Measurements from ENCODE around the gene PORCN. TPM values are rescaled to one million over a fixed set of nuclear protein-coding genes. Genes with fewer than 3 reads are reported as not detected.
A peak's percentile ranks its signal among the peaks of the same experiment; 100 is the strongest.

PORCN gene
- total RNA-seq (2011; cell fraction: chromatin; rRNA removed; ENCODE audit: low replicate concordance), result 9.4 and 19.6 TPM in 2 replicates
- 9.3 and 10.8 TPM in 2 replicates for total RNA-seq (2011; cell fraction: nucleolus; rRNA removed)
- 15.0 and 18.6 TPM in 2 replicates for total RNA-seq (2011; cell fraction: nucleoplasm; rRNA removed)
- total RNA-seq (2014; rRNA removed) (2.8 and 4.0 TPM in 2 replicates), total RNA-seq (2014; rRNA removed; fragmentation: Illumina TruSeq; extraction: Trizol) (1.9 and 2.0 TPM in 2 replicates), total RNA-seq (2015; rRNA removed; fragmentation: Illumina TruSeq; extraction: Trizol) (2.4 and 3.2 TPM in 2 replicates), total RNA-seq (2021) (4.4 and 4.7 TPM in 2 replicates), polyA plus RNA-seq (2011; rRNA removed) (3.7 and 6.9 TPM in 2 replicates), polyA plus RNA-seq (2014; fragmentation: Illumina TruSeq; extraction: Trizol) (4.5 and 4.8 TPM in 2 replicates), polyA plus RNA-seq (2014; fragmentation: Nextera tagmentation; extraction: Ambion mirVana) (under 1 TPM; 0.34 to 0.62 TPM), polyA plus RNA-seq (2014; rRNA removed) (5.1 TPM in 2 replicates), polyA minus RNA-seq (2011; rRNA and poly(A)+ RNA removed) (2.0 and 2.5 TPM in 2 replicates), Bru-seq, nascent RNA (percentile 40 among the genes with signal in this experiment), BruChase-seq, experiment 1, labeled RNA remaining after a 2-hour chase (percentile 33 among the genes with signal in this experiment), BruChase-seq, experiment 2, labeled RNA remaining after a 6-hour chase (percentile 38 among the genes with signal in this experiment)
- polyA plus RNA-seq (2011; cell fraction: cytosol; rRNA removed), result 7.0 and 12.1 TPM in 2 replicates
- polyA plus RNA-seq (2011; cell fraction: nucleus; rRNA removed), result 18.5 and 23.1 TPM in 2 replicates
- polyA plus RNA-seq (2012), result 5.0 and 7.8 TPM in 2 replicates
- 4.1 and 8.1 TPM in 2 replicates for polyA minus RNA-seq (2011; cell fraction: cytosol; rRNA and poly(A)+ RNA removed)
- polyA minus RNA-seq (2011; cell fraction: nucleus; rRNA and poly(A)+ RNA removed), result 4.7 and 5.3 TPM in 2 replicates
- long read RNA-seq, experiment 1, partial matches to known transcripts, result 2 of 7 reads
- long read RNA-seq, experiment 1, other reads (novel, unspliced or antisense), result 3 of 7 reads
- long read RNA-seq, experiment 2, partial matches to known transcripts, result 2 of 3 reads
- long read RNA-seq, experiment 2, other reads (novel, unspliced or antisense), result 1 of 3 reads
- long read RNA-seq, experiment 3, result 0 reads

DNA sequence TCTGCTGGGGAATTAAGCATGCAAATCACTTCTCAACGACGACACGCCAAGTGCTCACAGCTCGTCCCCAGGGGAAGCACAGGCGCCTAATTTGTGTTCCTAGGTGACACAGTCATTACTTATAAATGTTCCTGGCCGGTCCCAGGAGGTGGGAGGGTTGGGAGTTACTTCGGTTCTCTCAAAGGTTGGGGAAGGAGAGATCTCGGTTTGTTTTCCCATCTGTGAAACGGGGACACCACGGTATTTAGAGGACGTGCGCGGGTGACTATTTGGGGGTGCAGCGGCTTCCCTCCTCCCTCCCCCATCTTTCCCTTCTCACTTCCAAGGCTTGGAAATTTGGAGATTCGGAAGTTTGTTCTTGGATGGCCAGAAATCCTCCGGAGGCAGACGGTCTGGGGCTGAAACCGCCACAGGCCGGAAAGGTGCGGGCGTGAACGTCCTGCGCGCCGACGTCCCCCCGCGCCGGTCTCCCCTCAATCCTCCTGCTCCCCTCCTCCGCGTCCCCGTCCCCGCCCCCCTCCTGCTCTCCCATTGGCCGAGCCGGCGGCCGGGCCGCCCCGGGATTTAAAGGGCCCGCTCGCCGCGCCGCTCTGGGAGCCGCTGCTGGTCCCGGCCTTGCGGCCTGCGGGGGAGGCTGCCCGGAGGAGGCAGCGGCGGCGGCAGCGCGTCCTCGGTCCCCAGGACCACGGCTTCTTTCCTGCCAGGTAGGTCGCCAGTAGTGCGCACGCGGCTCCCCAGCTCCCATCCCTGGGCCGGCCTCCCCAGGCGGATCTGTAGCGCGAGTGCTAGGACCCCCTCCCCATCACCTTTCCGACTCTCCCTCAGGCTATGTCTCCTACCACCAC lies at the start of gene PORCN:
PORCN (plus strand) TSS at position 593 of the 845 bp plus-strand sequence. CDS start 829 bp downstream, outside the sequence.
- in situ Hi-C loops (cut with MboI) (no loop called here), intact Hi-C loops (cut with micrococcal nuclease) (no loop called here)
- Histone ChIP-seq H3K4me2 (ENCODE audit: insufficient read depth, low read length) (peak within 1 kb of the TSS; percentile 78), H2AFZ (ENCODE audit: low read depth, low read length) (peak within 1 kb of the TSS; percentile 88), H3K79me2 (ENCODE audit: control insufficient read depth, insufficient read depth, low read length) (peaks cover 5% of the 10 kb centered on the region; the same call in 2 of the 3 replicates), H3K9ac (ENCODE audit: insufficient read depth in 1 of 2, low read depth in 2 of 2, low read length in 2 of 2) (peak within 1 kb of the TSS; percentile 63 to 91), H3K9me1 (ENCODE audit: control insufficient read depth, insufficient read depth, low read length) (no peaks in the 10 kb centered on the region), H4K20me1 (replicated peaks; ENCODE audit: control insufficient read depth, insufficient read depth, low read length) (no peaks in the 10 kb centered on the region), H3K27me3 (ENCODE audit: control insufficient read depth in 2 of 2, insufficient read depth in 2 of 2, low read length in 2 of 2) (no peaks in the 10 kb centered on the region), H3K4me3 (peak within 1 kb of the TSS; percentile 54), H3K9me3 (replicated peaks; ENCODE audit: control insufficient read depth, insufficient read depth, low read depth, low read length) (no peaks in the 10 kb centered on the region), H3K4me1 (replicated peaks in 1 of 2; ENCODE audit: control insufficient read depth in 2 of 2, insufficient read depth in 2 of 2, low read length in 2 of 2) (peaks cover 11 to 31% of the 10 kb centered on the region in 2 experiments; a peak in 4 of 5 replicates), H3K36me3 (ENCODE audit: control insufficient read depth, insufficient read depth, low read length) (no peaks in the 10 kb centered on the region), H3K27ac (ENCODE audit: extremely low read depth, low read depth, low read length) (peak within 1 kb of the TSS; percentile 64)
- FAIRE-seq, result peak; percentile 78
- peak; percentile 88 to 95 (median 94) for DNase-seq (ENCODE audit: extremely low read depth in 1 of 4, low spot score in 3 of 4)
- ChIA-PET POLR2A (interaction anchor here (0.6 to 2.1 kb wide), 6 partner anchors 9 to 1182 kb away, joined by 3 to 10 read pairs (median 3); partner anchors contain the start of genes EBP and RBM3), CTCF (ENCODE audit: low intra/inter-chr PET ratio) (interaction anchor here (0.6 kb wide), 1 partner anchor 35 kb away, joined by 3 read pairs; no protein-coding TSS in a partner anchor)
- WGBS (ENCODE audit: insufficient coverage, low coverage, missing lambda C conversion rate), result 3% methylated on average over 14 of the region's 65 CpGs
- ATAC-seq, result peak; percentile 98
- TSS peak; percentile 92 for BruUV-seq (replicated peaks)
- TF ChIP-seq RCOR1 (IDR thresholded peaks at IDR 0.05; ENCODE audit: borderline replicate concordance in 1 of 2, low read depth in 2 of 2, low read length in 2 of 2), result peak in 1 of 2 experiments; percentile 18; a peak in 1 of 4 replicates
- TF ChIP-seq, protein P1, sequence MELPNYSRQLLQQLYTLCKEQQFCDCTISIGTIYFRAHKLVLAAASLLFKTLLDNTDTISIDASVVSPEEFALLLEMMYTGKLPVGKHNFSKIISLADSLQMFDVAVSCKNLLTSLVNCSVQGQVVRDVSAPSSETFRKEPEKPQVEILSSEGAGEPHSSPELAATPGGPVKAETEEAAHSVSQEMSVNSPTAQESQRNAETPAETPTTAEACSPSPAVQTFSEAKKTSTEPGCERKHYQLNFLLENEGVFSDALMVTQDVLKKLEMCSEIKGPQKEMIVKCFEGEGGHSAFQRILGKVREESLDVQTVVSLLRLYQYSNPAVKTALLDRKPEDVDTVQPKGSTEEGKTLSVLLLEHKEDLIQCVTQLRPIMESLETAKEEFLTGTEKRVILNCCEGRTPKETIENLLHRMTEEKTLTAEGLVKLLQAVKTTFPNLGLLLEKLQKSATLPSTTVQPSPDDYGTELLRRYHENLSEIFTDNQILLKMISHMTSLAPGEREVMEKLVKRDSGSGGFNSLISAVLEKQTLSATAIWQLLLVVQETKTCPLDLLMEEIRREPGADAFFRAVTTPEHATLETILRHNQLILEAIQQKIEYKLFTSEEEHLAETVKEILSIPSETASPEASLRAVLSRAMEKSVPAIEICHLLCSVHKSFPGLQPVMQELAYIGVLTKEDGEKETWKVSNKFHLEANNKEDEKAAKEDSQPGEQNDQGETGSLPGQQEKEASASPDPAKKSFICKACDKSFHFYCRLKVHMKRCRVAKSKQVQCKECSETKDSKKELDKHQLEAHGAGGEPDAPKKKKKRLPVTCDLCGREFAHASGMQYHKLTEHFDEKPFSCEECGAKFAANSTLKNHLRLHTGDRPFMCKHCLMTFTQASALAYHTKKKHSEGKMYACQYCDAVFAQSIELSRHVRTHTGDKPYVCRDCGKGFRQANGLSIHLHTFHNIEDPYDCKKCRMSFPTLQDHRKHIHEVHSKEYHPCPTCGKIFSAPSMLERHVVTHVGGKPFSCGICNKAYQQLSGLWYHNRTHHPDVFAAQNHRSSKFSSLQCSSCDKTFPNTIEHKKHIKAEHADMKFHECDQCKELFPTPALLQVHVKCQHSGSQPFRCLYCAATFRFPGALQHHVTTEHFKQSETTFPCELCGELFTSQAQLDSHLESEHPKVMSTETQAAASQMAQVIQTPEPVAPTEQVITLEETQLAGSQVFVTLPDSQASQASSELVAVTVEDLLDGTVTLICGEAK (IDR thresholded peaks at IDR 0.05), result peak; percentile 72
- TF ChIP-seq, protein P1 (CRISPR knock-in tag; IDR thresholded peaks at IDR 0.05), result no peak
- TF ChIP-seq, protein P2, sequence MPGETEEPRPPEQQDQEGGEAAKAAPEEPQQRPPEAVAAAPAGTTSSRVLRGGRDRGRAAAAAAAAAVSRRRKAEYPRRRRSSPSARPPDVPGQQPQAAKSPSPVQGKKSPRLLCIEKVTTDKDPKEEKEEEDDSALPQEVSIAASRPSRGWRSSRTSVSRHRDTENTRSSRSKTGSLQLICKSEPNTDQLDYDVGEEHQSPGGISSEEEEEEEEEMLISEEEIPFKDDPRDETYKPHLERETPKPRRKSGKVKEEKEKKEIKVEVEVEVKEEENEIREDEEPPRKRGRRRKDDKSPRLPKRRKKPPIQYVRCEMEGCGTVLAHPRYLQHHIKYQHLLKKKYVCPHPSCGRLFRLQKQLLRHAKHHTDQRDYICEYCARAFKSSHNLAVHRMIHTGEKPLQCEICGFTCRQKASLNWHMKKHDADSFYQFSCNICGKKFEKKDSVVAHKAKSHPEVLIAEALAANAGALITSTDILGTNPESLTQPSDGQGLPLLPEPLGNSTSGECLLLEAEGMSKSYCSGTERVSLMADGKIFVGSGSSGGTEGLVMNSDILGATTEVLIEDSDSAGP (CRISPR knock-in tag; IDR thresholded peaks at IDR 0.05), result peak; percentile 93
